Urothelium cell line (cell line): ENCODE results near the gene GOLT1B.
"Not testable (repeated sequence)": the region's sequence is repeated elsewhere in the genome, so short reads cannot be mapped to it uniquely, and the experiment has no call there.

ENCODE experiments used
- DNase-seq: peaks from one replicate; pipeline ENCODE4 v3.0.0; 2011; ENCODE audit warnings: low spot score, mixed read lengths
- FAIRE-seq: peaks from 2 replicates; lab custom pipeline; 2011; peaks lifted over from hg19 to GRCh38; lab: Jason Lieb, UNC

GOLT1B gene, protein sequence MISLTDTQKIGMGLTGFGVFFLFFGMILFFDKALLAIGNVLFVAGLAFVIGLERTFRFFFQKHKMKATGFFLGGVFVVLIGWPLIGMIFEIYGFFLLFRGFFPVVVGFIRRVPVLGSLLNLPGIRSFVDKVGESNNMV

DNA sequence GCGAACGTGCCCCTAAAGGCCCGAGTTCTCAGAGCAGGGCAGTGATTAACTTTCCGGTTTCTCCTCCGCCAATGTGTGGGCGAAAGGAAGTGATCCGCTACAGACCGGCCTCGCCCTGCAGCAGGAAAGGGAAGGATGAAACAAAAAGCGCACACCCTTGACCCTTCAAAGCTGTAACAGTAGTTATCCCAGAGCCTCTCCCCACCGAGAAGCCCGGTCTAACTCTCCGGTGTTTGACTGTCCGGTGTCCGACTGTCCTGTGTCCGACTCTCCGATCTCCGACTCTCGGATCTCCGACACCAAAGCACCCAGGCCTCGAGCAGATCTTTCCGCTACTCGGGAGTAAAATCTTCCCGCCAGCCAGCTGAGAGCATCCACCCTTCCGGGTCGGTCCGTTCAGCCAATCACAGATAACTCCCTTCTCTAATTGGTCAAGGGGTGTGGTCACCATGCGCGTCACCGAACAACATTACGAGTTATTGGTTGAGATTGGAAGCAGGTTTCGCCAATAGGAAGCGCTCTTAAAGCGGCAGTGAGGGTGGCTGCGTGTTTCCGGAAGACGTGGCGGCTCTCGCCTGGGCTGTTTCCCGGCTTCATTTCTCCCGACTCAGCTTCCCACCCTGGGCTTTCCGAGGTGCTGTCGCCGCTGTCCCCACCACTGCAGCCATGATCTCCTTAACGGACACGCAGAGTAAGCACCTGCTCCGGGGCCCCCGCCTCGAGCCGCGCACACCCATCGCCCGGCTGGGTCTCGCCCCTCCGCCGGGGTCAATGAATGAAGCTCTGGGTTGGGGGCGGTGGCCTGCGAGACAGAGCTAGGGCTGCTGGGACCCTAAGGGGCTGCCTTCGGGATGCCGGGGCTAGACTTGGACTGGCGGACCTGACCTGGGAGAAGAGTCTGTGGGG, at the start of gene GOLT1B, which contains the start of gene RECQL:
Gene GOLT1B, plus strand, starts transcription at position 532 of the 906 bp plus-strand sequence. Its CDS starts 135 bp downstream, at position 667.
Gene RECQL, minus strand, starts transcription at position 378 of the 906 bp plus-strand sequence. CDS start 2,065 bp downstream, outside the sequence.
- peak; percentile 95 for DNase-seq
- peak; percentile 92 for FAIRE-seq

- DNase-seq (no peak), FAIRE-seq (no peak)
Measured at GRCh38 chr12:21453312-21453852, 48.2 kb upstream of the GOLT1B start.

DNA sequence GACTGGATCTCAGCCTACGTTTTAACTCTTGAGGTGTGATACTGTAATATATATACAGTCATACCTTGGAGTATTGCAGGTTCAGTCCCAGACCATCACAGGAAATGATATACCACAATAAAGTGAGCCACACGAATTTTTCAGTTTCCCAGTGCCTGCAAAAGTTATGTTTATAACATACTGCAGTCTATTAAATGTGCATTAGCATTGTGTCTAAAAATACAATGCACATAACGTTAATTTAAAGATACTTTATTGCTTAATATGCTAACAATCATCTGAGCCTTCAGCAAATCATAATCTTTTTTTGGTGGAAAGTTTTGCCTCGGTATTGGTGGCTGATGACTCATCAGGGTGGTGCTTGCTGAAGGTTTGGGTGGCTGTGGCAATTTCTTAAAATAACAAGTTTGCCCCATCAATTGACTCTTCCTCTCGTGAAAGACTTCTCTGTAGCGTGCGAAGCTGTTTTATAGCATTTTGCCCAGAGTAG, 45.3 kb upstream of the GOLT1B start:
- FAIRE-seq (no peak), DNase-seq (no peak)

GRCh38 chr12:21459474-21459873, 42.1 kb upstream of the GOLT1B start:
- DNase-seq (no peak), FAIRE-seq (no peak)

DNA sequence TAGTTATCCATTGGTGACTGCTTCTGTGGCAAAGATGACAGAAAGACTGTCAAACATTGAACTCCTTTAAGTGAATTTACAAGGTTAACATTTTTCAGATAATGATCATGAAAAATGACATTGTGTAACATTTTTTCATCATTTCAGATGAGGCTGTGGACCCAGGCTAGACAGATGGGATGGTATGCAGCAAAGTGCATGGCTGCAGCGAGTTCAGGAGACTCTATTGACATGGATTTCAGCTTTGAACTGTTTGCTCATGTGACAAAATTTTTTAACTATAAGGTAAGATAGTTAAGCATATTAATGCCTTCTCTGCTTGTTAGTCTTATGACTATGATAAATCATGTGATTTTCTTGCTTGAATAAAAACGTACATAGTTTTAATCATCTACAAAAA, 34.3 kb upstream of the GOLT1B start:
- not testable (repeated sequence) for DNase-seq, FAIRE-seq

- DNase-seq (no peak), FAIRE-seq (no peak)
Measured at GRCh38 chr12:21471294-21471693, 30.3 kb upstream of the GOLT1B start.

DNA sequence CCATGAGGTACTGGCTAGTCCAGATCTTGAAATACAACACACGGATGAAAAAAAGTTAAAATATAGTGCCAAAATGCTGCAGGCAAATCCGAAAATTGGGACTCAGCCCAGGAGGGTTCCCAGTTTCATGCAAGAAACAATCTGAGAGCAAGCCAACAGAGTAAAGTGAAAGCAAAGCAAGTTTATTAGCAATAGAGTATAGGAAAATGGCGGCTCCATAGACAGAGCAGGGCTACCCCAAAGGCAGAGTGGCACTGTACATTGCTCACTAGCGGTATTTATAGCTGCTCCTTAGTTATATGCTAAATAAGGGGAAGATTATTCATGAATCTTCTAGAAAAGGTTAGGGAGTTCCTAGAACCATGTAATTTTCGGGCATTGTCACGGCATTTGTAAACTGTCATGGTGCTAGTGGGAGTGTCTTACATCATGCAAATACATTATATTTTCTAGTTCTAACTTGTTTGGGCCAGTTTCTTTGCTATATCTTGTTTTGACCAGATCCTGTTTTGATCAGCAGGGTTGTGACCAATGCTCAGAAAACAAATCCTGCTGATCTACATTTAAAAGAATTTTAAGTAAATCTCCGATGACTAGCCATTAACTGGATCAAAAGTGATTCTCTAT, 29.3 kb upstream of the GOLT1B start:
- no peak for FAIRE-seq
- no peak for DNase-seq

GRCh38 chr12:21475552-21475951, 26.0 kb upstream of the GOLT1B start:
- no peak for DNase-seq
- FAIRE-seq, result no peak

DNA sequence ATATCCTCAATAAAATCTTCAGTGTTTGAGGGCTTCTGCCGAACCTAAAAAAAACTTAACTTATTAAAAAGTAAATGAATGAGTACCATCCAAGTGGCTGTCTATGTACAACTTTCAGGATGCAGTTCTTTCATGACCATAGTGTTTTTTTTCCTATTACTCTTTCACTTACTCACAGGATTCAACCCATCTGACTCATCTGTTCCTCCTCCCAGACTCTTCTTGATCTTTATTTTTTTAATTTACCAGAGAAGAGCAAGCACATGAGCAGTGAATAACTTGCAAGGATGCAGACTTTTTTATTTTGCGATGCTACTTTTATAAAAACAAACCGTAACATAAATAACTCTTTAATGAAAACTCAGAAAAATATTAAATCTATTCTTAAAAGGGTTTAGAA, 24.6 kb upstream of the GOLT1B start:
- no peak for DNase-seq
- FAIRE-seq, result no peak

DNA sequence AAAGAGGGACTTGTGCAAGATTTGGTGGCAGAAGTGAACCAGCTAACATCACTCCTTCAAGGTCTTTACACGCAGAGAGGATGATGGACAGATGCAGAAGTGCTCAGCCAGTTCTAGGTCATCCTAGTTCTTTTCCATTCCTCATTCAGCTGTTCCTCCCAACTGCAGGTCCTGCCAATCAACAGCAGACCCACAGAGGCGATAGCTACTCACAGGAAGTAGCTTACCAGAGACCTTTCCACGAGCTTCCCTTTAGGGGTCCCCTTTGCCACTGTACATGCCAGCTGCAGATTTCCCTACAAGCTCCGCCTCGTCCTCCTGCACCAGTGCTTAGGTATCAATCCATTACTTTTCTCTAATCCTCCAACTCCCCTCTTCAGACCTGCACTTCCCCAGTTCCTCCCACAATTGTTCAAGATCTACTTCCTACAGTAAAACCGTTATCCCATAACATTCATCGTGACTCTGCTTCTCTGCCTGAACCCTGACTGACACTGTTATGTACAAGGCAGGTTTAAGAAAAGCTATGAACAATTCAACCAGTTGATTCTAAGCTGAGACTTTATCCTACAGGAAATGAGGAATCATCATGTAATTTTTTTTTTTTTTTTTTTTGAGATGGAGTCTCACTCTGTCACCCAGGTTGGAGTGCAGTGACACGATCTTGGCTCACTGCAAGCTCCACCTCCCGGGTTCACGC, 22.7 kb upstream of the GOLT1B start:
- no peak for FAIRE-seq

DNA sequence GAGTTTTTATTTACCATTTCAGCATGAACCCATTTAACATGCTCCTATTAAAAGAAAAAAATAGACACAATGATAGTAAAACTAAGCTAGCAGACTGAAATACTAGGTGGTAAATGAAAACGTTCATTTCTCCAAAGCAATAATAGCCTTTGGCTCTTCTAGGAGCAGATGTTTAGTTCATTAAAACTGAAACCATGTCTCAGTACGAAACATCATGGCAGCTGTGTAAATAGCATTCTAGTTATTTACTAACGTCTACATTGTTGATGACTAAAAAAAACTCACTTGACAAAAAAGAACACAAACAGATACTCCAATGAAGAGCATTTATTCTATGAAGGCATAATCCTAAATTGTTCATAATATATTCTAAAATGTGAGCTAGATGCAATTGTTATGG, 18.1 kb upstream of the GOLT1B start:
- DNase-seq, result no peak
- FAIRE-seq, result no peak

More for the DNA sequence above, 22.7 kb upstream of the GOLT1B start:
- DNase-seq, result no peak

DNA sequence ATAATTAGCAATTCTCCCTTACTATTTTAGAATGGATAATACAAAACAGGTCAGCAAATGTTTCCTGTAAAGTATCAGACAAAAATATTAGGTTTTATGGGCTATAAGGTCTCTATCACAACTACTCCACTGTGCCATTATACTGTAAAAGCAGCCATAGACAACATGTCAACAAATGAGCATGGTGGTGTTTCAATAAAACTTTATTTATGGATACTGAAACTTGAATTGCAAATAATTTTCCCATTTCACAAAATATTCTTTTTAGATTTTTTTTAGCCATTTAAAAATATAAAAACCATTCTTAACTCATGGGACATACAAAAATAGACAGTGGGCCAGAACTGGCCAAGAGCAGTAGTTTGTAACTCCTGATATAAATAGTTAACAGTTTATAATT, 15.6 kb upstream of the GOLT1B start:
- DNase-seq (no peak), FAIRE-seq (no peak)

GRCh38 chr12:21499765-21500164, 1.8 kb upstream of the GOLT1B start:
- FAIRE-seq (no peak), DNase-seq (no peak)

DNA sequence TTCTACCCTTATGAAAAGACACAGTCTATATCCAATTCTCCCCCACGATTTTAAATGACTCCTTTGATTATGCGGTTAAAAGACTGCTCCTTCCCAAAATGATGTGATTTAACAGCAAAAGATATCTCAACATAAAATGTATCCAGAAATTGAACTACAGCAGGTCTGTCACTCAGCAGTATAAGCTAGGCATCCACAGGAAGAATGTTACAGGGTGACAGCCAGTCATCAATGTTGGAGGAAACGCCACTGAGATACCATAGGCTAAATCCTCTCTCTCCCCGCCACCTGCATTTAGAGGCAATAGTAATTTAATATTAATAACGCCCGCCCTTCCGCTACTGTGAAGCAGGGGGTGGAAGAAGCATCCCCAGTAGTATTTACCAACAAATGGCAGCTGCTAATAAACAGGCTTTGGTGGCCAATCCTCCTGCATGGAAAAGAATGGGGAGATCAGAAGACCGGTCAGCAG, 767 bp upstream of the GOLT1B start:
- DNase-seq (no peak), FAIRE-seq (no peak)

DNA sequence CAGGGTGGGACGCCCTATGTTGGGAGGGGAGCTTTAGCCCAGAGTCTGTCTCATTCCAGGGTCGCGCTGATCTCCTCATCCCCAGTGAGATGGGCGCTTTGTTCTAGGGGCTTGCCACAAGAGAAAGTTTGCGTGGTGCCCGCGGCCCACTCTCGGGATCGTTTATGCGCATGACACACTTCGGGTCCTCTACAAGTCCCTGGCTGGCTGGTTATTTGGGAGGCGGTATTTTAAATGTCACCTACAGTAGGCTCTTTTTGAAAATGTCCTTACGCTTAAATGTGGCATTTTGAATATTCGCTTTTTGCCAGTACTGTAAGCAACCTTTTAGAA, 541 bp downstream of the GOLT1B start:
- DNase-seq (peak; percentile 8), FAIRE-seq (no peak)

DNA sequence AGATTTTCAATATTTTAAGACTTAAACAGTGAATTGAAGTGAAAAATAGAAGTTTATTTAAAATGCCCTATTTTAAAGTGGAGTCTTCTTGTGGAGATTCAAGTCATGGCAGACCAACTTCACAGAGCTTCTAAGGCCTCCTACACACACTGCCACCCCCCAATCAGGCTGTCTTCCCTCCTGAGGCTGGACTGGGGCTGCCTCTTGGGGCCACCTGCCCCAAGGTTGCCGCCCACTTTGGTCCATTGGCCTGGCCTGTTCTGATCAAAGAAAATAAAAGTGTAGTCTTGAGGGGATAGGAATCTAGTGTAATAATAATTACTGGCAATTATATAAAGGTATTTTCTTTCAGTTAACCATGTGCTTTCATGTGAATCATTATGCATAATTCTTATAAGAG, 1.3 kb downstream of the GOLT1B start:
- DNase-seq (no peak), FAIRE-seq (no peak)

DNA sequence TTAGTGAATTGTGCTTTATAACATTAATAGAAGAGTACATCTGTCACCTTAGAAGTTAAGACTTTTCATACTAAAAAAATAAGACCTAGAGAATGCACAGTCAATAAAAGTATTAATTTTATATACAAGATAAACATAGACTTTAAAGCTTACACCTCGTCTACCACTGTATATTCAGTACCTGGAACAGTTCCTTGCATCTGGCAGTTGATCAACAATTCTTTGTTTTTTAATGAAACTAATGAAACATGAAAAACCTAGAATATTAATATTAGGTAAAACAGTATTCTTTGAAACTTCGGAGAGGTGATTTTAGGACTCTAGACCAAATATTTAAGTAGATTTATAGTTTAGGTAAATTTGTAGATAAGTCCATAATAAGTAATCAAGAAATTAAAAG, 4.3 kb downstream of the GOLT1B start:
- DNase-seq, result no peak
- no peak for FAIRE-seq

DNA sequence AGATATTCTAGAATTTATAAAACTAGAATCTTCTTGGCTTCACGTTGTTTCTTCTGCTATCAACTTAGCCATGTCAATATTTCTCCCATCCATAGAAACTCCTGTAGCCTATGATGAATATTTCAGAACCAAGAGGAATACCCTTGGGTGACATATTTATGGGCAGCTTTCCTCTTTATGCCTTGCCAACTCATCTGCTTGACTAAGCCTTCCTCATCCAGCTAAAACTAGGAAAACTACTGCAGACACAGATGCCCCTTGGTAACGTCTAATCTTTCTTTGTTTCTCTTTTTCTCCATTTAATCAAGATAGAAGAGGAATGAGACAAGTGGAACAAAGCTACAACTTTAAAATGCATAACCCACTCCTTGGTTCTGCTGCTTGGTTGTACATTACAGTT, 6.3 kb downstream of the GOLT1B start:
- FAIRE-seq, result no peak
- DNase-seq, result no peak

DNA sequence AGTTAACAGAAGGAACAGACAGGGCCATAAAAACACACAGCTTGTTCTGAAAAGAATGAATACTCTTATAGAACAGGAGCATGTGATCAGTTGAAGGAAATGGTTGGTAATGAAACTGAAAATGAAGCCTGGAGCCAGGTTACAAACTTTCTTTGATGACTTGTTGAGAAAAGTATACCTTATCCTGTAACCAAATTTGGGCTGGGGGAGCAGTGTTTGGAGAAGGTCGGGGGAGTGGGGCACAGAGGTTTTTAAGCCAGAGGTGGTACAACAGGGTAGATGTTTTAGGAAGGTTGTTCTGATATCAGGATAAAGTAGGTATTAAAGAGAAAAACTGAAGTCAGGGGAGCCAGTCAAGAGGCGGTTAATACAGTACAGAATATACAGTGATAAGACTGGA, 8.2 kb downstream of the GOLT1B start:
- DNase-seq (no peak), FAIRE-seq (no peak)

DNA sequence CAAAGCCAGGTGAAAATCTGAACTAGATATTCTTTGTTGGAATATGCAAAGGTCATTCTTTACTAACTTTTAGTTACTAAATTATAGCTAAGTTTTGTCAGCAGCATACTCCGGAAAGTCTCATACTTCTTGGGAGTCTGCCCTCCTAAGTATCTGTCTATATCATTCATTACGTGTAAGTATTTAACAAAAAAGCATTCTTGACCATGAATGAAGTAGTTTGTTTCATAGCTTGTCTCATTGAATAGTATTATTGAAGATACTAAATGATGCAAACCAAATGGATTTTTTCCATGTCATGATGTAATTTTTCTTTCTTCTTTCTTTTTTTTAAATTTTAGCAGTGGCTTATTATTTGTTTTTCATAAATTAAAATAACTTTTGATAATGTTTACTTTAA, 14.7 kb downstream of the GOLT1B start:
- no peak for FAIRE-seq
- no peak for DNase-seq

DNA sequence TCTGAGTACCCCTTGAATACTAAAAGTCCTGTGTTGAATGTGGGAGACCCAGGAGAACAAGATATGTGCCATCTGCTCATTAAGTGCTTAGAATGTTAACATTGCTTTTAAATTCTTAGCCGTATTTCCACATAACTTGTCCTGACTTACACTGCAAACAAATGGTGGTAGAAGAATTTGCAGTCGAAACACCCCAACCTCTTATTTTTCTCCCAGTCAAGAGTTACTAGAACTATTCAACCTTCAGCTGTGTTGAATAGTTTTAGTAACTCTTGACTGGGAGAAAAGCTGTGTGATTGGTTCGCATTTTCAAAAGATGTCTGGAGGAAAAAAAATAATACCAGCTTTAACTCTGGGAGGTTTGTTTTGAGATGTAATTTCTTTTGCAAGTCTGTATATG, 16.9 kb downstream of the GOLT1B start:
- no peak for FAIRE-seq
- no peak for DNase-seq
